Measurements from ENCODE around the gene FBXW2. TPM values are rescaled to one million over a fixed set of nuclear protein-coding genes. Genes with fewer than 3 reads are reported as not detected.

FBXW2 gene
- 45.5 TPM for polyA plus RNA-seq
- long read RNA-seq, donor 1: 0 reads
- long read RNA-seq, donor 2, full-length matches to known transcripts: 1 of 9 reads
- long read RNA-seq, donor 2, partial matches to known transcripts: 8 of 9 reads
- long read RNA-seq, donor 2, other reads (novel, unspliced or antisense): 0 of 9 reads
- long read RNA-seq, donor 3: 0 reads
- long read RNA-seq, donor 4: 0 reads
- long read RNA-seq, donor 5, full-length matches to known transcripts: 1 of 7 reads
- long read RNA-seq, donor 5, partial matches to known transcripts: 6 of 7 reads
- long read RNA-seq, donor 5, other reads (novel, unspliced or antisense): 0 of 7 reads
- long read RNA-seq, donor 6, full-length matches to known transcripts: 3 of 8 reads
- long read RNA-seq, donor 6, partial matches to known transcripts: 5 of 8 reads
- long read RNA-seq, donor 6, other reads (novel, unspliced or antisense): 0 of 8 reads
- long read RNA-seq, donor 7, full-length matches to known transcripts: 2 of 2 reads
- long read RNA-seq, donor 7, partial matches to known transcripts: 0 of 2 reads
- long read RNA-seq, donor 7, other reads (novel, unspliced or antisense): 0 of 2 reads
- long read RNA-seq, donor 8, full-length matches to known transcripts: 1 of 6 reads
- long read RNA-seq, donor 8, partial matches to known transcripts: 5 of 6 reads
- long read RNA-seq, donor 8, other reads (novel, unspliced or antisense): 0 of 6 reads
- long read RNA-seq, donor 9: 0 reads
- long read RNA-seq, donor 10: 0 reads
- long read RNA-seq, donor 11: 0 reads

- Histone ChIP-seq H3K4me1 (ENCODE audit: control insufficient read depth, insufficient read depth, low read length) (peaks cover 9% of the 10 kb centered on the region), H3K36me3 (ENCODE audit: control insufficient read depth, insufficient read depth, low read length) (peaks cover 5% of the 10 kb centered on the region), H3K27ac (ENCODE audit: low read length) (peak within 1 kb of the TSS; percentile 98), H3K27me3 (ENCODE audit: control insufficient read depth, insufficient read depth, low read length) (no peaks in the 10 kb centered on the region), H3K4me3 (ENCODE audit: low read length) (peak within 1 kb of the TSS; percentile 83), H3K9me3 (ENCODE audit: control insufficient read depth, low read depth, low read length) (no peaks in the 10 kb centered on the region)
- peak; percentile 95 to 96 for DNase-seq
- no CpG with 5 or more reads among the region's 72 CpGs for WGBS (ENCODE audit: insufficient coverage, low lambda C conversion rate)
Observed at GRCh38 chr9:120792898-120793765, at the start of gene FBXW2. TSS of gene FBXW2 (minus strand) at chr9:120793416. CDS start at chr9:120788258, 5,158 bp downstream.

DNA sequence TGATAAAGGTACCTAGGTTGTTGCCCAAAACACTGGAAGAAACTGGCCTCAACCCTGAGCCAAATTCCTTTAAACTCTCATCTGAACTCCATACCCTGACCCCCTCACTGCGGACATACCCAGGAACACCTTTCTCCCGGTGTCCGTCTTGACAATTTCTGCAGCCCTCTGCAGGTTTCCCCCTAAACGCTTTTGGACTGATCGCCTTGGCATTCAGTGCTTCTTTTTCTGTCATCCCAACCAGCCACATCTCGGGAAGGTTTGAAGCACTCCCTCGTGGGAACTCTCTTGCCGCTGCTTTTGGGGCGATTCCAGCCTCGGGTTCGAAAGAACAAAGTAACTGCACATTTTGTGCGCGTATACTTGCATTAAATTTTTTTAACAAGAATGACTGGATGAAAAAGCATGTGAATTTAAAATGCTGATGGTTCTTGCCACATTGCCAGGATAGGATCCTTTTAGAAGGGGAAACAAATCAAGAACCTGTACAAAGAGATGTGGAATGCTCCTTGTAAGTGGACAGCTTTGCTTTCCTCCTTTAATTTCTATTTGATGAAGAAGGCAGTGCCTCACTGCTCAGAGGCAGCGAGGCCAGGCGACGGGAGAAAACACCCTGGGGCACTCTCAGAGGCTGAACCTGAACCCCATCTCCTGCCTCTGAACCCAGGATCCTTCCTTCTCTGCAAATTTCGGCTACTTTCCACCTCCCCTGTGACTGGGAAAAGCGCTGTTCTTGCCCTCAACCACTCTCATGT, 48.9 kb upstream of the FBXW2 start:
- 41% methylated on average over 6 of the region's 18 CpGs for WGBS (ENCODE audit: insufficient coverage, low lambda C conversion rate)
- DNase-seq: no peak
- Histone ChIP-seq H3K27ac (ENCODE audit: low read length) (peak overlapping the region; percentile 99), H3K4me3 (ENCODE audit: low read length) (peak overlapping the region; percentile 63), H3K4me1 (ENCODE audit: control insufficient read depth, insufficient read depth, low read length) (peaks cover 8% of the 10 kb centered on the region), H3K36me3 (ENCODE audit: control insufficient read depth, insufficient read depth, low read length) (peaks cover 24% of the 10 kb centered on the region), H3K27me3 (ENCODE audit: control insufficient read depth, insufficient read depth, low read length) (no peaks in the 10 kb centered on the region), H3K9me3 (ENCODE audit: control insufficient read depth, low read depth, low read length) (no peaks in the 10 kb centered on the region)

DNA sequence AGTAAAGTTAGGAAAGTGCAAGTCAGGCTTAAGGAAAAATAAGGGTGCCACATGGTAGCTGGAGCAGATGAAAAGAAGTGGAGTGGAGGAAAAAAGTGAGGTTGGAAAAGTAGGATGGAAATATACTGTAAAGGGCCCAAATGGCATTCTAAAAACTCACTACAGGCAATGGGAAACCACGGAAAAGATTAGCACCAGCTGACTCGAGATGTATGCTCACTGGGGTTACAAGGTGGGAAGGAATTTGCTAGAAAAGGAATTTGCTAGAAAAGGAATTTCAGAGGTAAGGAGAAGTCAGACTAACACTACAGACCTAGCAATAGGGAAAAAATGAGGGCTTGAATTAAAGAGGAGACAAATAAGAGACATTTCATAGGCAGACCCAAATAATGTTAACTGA, 45.9 kb upstream of the FBXW2 start:
- no peak overlapping the region for H3K27ac ChIP-seq (ENCODE audit: low read length)
- peaks cover 20% of the 10 kb centered on the region for H3K36me3 ChIP-seq (ENCODE audit: control insufficient read depth, insufficient read depth, low read length)
- DNase-seq: no peak
- no peak overlapping the region for H3K4me3 ChIP-seq (ENCODE audit: low read length)
- H3K9me3 ChIP-seq (ENCODE audit: control insufficient read depth, low read depth, low read length): no peaks in the 10 kb centered on the region
- 79% methylated on average over 2 of the region's 2 CpGs for WGBS (ENCODE audit: insufficient coverage, low lambda C conversion rate)
- H3K4me1 ChIP-seq (ENCODE audit: control insufficient read depth, insufficient read depth, low read length): peaks cover 7% of the 10 kb centered on the region
- H3K27me3 ChIP-seq (ENCODE audit: control insufficient read depth, insufficient read depth, low read length): no peaks in the 10 kb centered on the region

GRCh38 chr9:120837921-120838320, 44.7 kb upstream of the FBXW2 start:
- WGBS (ENCODE audit: insufficient coverage, low lambda C conversion rate): 87% methylated on average over 2 of the region's 3 CpGs

GRCh38 chr9:120833325-120833724, 40.1 kb upstream of the FBXW2 start:
- no peaks in the 10 kb centered on the region for H3K27me3 ChIP-seq (ENCODE audit: control insufficient read depth, insufficient read depth, low read length)
- no peak for DNase-seq
- H3K4me1 ChIP-seq (ENCODE audit: control insufficient read depth, insufficient read depth, low read length): no peaks in the 10 kb centered on the region
- no peak overlapping the region for H3K27ac ChIP-seq (ENCODE audit: low read length)
- H3K9me3 ChIP-seq (ENCODE audit: control insufficient read depth, low read depth, low read length): no peaks in the 10 kb centered on the region
- peaks cover 53% of the 10 kb centered on the region for H3K36me3 ChIP-seq (ENCODE audit: control insufficient read depth, insufficient read depth, low read length)
- WGBS (ENCODE audit: insufficient coverage, low lambda C conversion rate): no CpG with 5 or more reads among the region's 7 CpGs
- no peak overlapping the region for H3K4me3 ChIP-seq (ENCODE audit: low read length)

More at GRCh38 chr9:120837921-120838320, 44.7 kb upstream of the FBXW2 start:
- H3K27me3 ChIP-seq (ENCODE audit: control insufficient read depth, insufficient read depth, low read length): no peaks in the 10 kb centered on the region
- H3K9me3 ChIP-seq (ENCODE audit: control insufficient read depth, low read depth, low read length): no peaks in the 10 kb centered on the region
- no peak overlapping the region for H3K27ac ChIP-seq (ENCODE audit: low read length)
- no peak for DNase-seq
- no peak overlapping the region for H3K4me3 ChIP-seq (ENCODE audit: low read length)
- H3K4me1 ChIP-seq (ENCODE audit: control insufficient read depth, insufficient read depth, low read length): no peaks in the 10 kb centered on the region
- peaks cover 25% of the 10 kb centered on the region for H3K36me3 ChIP-seq (ENCODE audit: control insufficient read depth, insufficient read depth, low read length)

- Histone ChIP-seq H3K9me3 (ENCODE audit: control insufficient read depth, low read depth, low read length) (no peaks in the 10 kb centered on the region), H3K4me1 (ENCODE audit: control insufficient read depth, insufficient read depth, low read length) (no peaks in the 10 kb centered on the region), H3K36me3 (ENCODE audit: control insufficient read depth, insufficient read depth, low read length) (peaks cover 52% of the 10 kb centered on the region), H3K27ac (ENCODE audit: low read length) (no peak overlapping the region), H3K4me3 (ENCODE audit: low read length) (no peak overlapping the region), H3K27me3 (ENCODE audit: control insufficient read depth, insufficient read depth, low read length) (no peaks in the 10 kb centered on the region)
- DNase-seq: no peak
Observed at GRCh38 chr9:120832807-120833206, 39.6 kb upstream of the FBXW2 start.

GRCh38 chr9:120830865-120831264, 37.6 kb upstream of the FBXW2 start:
- peaks cover 62% of the 10 kb centered on the region for H3K36me3 ChIP-seq (ENCODE audit: control insufficient read depth, insufficient read depth, low read length)
- peaks cover 2% of the 10 kb centered on the region for H3K9me3 ChIP-seq (ENCODE audit: control insufficient read depth, low read depth, low read length)
- no CpG with 5 or more reads among the region's 3 CpGs for WGBS (ENCODE audit: insufficient coverage, low lambda C conversion rate)

DNA sequence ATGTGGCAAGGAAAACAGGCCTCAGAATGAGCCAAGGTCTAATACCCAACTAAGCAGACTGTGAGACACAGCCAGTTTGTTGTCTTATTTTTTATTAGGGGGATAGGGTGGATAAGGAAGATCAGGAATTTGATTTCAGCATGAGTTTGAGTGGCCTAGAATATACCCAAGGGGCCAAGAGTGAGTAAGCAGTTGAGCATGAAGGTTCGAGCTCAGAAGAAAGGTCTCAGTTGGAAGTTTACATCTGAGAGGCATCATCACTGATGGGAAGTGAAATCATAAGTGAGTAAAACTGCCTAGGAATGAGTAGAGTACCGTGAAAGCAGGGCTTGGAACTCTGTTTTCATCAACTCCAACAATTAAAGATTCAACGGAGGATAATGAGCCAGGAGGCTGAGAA, 36.9 kb upstream of the FBXW2 start:
- H3K36me3 ChIP-seq (ENCODE audit: control insufficient read depth, insufficient read depth, low read length): peaks cover 57% of the 10 kb centered on the region
- H3K27ac ChIP-seq (ENCODE audit: low read length): no peak overlapping the region
- 100% methylated on average over 1 of the region's 3 CpGs for WGBS (ENCODE audit: insufficient coverage, low lambda C conversion rate)
- no peaks in the 10 kb centered on the region for H3K27me3 ChIP-seq (ENCODE audit: control insufficient read depth, insufficient read depth, low read length)
- no peak overlapping the region for H3K4me3 ChIP-seq (ENCODE audit: low read length)
- no peak for DNase-seq
- H3K4me1 ChIP-seq (ENCODE audit: control insufficient read depth, insufficient read depth, low read length): no peaks in the 10 kb centered on the region
- peaks cover 2% of the 10 kb centered on the region for H3K9me3 ChIP-seq (ENCODE audit: control insufficient read depth, low read depth, low read length)

More at GRCh38 chr9:120830865-120831264, 37.6 kb upstream of the FBXW2 start:
- no peaks in the 10 kb centered on the region for H3K4me1 ChIP-seq (ENCODE audit: control insufficient read depth, insufficient read depth, low read length)
- no peak overlapping the region for H3K27ac ChIP-seq (ENCODE audit: low read length)
- H3K27me3 ChIP-seq (ENCODE audit: control insufficient read depth, insufficient read depth, low read length): no peaks in the 10 kb centered on the region
- no peak for DNase-seq
- no peak overlapping the region for H3K4me3 ChIP-seq (ENCODE audit: low read length)

GRCh38 chr9:120829650-120830049, 36.4 kb upstream of the FBXW2 start:
- Histone ChIP-seq H3K27me3 (ENCODE audit: control insufficient read depth, insufficient read depth, low read length) (no peaks in the 10 kb centered on the region), H3K9me3 (ENCODE audit: control insufficient read depth, low read depth, low read length) (peaks cover 2% of the 10 kb centered on the region), H3K4me1 (ENCODE audit: control insufficient read depth, insufficient read depth, low read length) (no peaks in the 10 kb centered on the region), H3K4me3 (ENCODE audit: low read length) (no peak overlapping the region), H3K27ac (ENCODE audit: low read length) (no peak overlapping the region), H3K36me3 (ENCODE audit: control insufficient read depth, insufficient read depth, low read length) (peaks cover 61% of the 10 kb centered on the region)
- DNase-seq: no peak
- WGBS (ENCODE audit: insufficient coverage, low lambda C conversion rate): no CpG with 5 or more reads among the region's 1 CpG

Data from large intestine (tissue), 12 donors.